Kidney (tissue), 14 donors: ENCODE measurements around the gene AGPAT3. TPM values are rescaled to one million over a fixed set of nuclear protein-coding genes. Genes with fewer than 3 reads are reported as not detected.

ENCODE experiments used
- DNase-seq, 5 donors: peaks; one replicate each; pipeline ENCODE4 v3.0.0-alpha.2; 2013 to 2020
- FAIRE-seq: peaks from 2 replicates; lab custom pipeline; 2012; peaks lifted over from hg19 to GRCh38; lab: Jason Lieb, UNC
- H3K27ac ChIP-seq, 2 donors: one replicate each; pipeline ENCODE4 v1.7.0; 2013; ENCODE audit warnings: low read depth in 2 of 2, low read length in 2 of 2, inconsistent platforms in 1 of 2
- H3K27me3 ChIP-seq: one replicate; pipeline ENCODE4 v1.7.1; 2013; ENCODE audit warnings: low read length, inconsistent platforms; ENCODE audit not compliant: control insufficient read depth, insufficient read depth
- H3K36me3 ChIP-seq, 3 donors: one replicate each; pipeline versions ENCODE4 v1.7.0 to v1.7.1; 2013; ENCODE audit warnings: low read length in 3 of 3, control low read depth in 1 of 3, inconsistent platforms in 1 of 3; ENCODE audit not compliant: insufficient read depth in 3 of 3, control insufficient read depth in 2 of 3
- H3K4me1 ChIP-seq, 3 donors: one replicate each; pipeline versions ENCODE4 v1.7.0 to v1.7.1; 2013; ENCODE audit warnings: low read length in 3 of 3, inconsistent platforms in 1 of 3, low read depth in 1 of 3; ENCODE audit not compliant: control insufficient read depth in 2 of 3, insufficient read depth in 2 of 3
- H3K4me3 ChIP-seq, 3 donors: one replicate each; pipeline versions ENCODE4 v1.7.0 to v1.8.1; 2013; ENCODE audit warnings: low read length in 3 of 3, control low read depth in 1 of 3, inconsistent platforms in 1 of 3
- H3K9ac ChIP-seq, 3 donors: one replicate each; pipeline versions ENCODE4 v1.7.0 to v1.7.1; 2013; ENCODE audit warnings: low read length in 3 of 3, control low read depth in 1 of 3, inconsistent platforms in 1 of 3
- H3K9me3 ChIP-seq, 3 donors: one replicate each; pipeline versions ENCODE4 v1.7.0 to v1.7.1; 2013; ENCODE audit warnings: low read length in 3 of 3, control low read depth in 1 of 3, inconsistent platforms in 1 of 3; ENCODE audit not compliant: control insufficient read depth in 2 of 3, insufficient read depth in 1 of 3
- intact Hi-C: fragments of 100-400 bp; cut with DNase I; formaldehyde crosslinking; loops from one replicate; pipeline ENCODE4 v1.11.1; 2022
- polyA plus RNA-seq: library from polyadenylated mRNA; stranded (reverse); fragments of 350-450 nt; fragmentation: Illumina TruSeq; extraction: RNeasy Lipid Tissue Mini Kit (QIAGEN cat#74804); gene quantifications from one replicate; pipeline ENCODE4 v1.2.3, GENCODE V29; 2014; ENCODE audit warnings: low read depth, low replicate concordance; ENCODE audit not compliant: insufficient read depth
- total RNA-seq: library from RNA; stranded (reverse); fragmentation: NEBNext Ultra II Directional; extraction: Animal tissue kit (Norgen Biotek cat#: 25700); gene quantifications from one replicate; pipeline ENCODE4 v1.2.1, GENCODE V29; 2021
- TF ChIP-seq, protein P1 (sequence below): IDR thresholded peaks from 3 replicates; pipeline ENCODE4 v1.5.1; 2012; ENCODE audit warnings: mild to moderate bottlenecking, moderate library complexity, borderline replicate concordance; ENCODE audit not compliant: insufficient read depth; ENCODE audit errors: extremely low read depth
- donor health status: control.
- donor health status: control.
- donor health status: control.
- donor health status: control.
- donor health status: control.
- donor health status: DM: yes; HTN: yes; CAD: no.
- donor health status: Normal renal cell carcinoma (clear cell type).

The AGPAT3 gene
- total and polyA plus RNA-seq, 2 donors from 2014 or later: 40.3 to 86.2 TPM

DNA sequence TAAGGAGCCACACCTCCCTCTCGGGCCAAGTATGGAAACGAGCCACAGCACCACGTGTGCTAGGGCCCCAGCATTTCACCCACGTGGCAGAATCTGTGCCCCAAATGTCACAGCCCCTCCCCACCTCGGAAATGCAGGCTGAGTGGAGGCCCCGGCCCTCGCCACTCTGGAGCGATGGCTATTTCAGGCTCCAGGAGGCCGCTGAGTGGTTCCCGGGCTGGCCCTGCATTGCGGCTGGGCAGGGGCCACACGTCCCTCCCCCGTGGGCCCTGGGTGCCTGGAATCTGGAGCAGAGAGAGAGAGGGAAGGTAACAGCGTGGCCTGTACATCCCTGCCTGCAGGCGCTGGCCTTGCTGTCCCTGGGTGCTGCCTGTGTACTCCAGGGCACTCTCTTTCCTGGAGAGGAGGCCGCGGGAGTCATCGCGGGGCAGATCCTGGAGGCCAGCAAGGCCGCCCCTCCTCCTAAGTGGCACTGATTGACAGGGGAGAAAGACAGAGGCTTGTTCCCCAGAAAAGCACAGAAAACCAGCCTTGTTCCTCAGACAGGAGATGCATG lies 79.1 kb downstream of the AGPAT3 start:
- Histone ChIP-seq H3K27ac (no peak overlapping the region), H3K4me1 (peaks cover 0 to 6% (median 2%) of the 10 kb centered on the region in 3 donors), H3K36me3 (peaks cover 0 to 23% (median 3%) of the 10 kb centered on the region in 3 donors), H3K4me3 (no peak overlapping the region), H3K27me3 (no peaks in the 10 kb centered on the region), H3K9ac (no peak overlapping the region), H3K9me3 (peaks cover 0 to 2% (median 0%) of the 10 kb centered on the region in 3 donors)
- FAIRE-seq: no peak
- TF ChIP-seq, protein P1, sequence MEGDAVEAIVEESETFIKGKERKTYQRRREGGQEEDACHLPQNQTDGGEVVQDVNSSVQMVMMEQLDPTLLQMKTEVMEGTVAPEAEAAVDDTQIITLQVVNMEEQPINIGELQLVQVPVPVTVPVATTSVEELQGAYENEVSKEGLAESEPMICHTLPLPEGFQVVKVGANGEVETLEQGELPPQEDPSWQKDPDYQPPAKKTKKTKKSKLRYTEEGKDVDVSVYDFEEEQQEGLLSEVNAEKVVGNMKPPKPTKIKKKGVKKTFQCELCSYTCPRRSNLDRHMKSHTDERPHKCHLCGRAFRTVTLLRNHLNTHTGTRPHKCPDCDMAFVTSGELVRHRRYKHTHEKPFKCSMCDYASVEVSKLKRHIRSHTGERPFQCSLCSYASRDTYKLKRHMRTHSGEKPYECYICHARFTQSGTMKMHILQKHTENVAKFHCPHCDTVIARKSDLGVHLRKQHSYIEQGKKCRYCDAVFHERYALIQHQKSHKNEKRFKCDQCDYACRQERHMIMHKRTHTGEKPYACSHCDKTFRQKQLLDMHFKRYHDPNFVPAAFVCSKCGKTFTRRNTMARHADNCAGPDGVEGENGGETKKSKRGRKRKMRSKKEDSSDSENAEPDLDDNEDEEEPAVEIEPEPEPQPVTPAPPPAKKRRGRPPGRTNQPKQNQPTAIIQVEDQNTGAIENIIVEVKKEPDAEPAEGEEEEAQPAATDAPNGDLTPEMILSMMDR: no peak
- no peak for DNase-seq
- intact Hi-C loops: no loop called here

DNA sequence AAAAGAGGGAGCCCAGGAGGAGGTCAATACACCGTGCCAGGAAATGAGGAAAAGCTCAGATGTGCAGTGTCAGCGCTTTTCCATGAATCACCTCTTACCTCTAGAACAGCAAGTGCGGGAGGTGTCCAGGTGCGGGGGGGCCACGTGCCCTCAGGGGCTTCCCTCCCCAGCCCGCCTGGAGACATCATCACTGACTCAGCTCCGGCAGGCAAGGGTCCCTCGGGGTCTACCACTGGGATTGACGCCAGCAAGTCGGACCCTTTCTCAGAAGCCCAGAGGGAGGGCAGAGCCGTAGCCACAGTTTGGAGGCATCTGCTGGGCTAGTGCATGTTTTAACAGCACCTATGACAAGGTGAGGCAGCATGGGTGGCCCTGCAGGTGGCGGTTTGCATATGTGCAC lies 79.7 kb downstream of the AGPAT3 start:
- H3K9ac ChIP-seq: no peak overlapping the region
- intact Hi-C loops: no loop called here
- DNase-seq (no peak), FAIRE-seq (no peak)
- TF ChIP-seq, protein P1: no peak
- H3K4me1 ChIP-seq: peaks cover 0 to 2% (median 0%) of the 10 kb centered on the region in 3 donors
- peaks cover 0 to 23% (median 3%) of the 10 kb centered on the region in 3 donors for H3K36me3 ChIP-seq
- no peak overlapping the region for H3K27ac ChIP-seq
- peaks cover 0 to 6% (median 0%) of the 10 kb centered on the region in 3 donors for H3K9me3 ChIP-seq
- no peaks in the 10 kb centered on the region for H3K27me3 ChIP-seq
- H3K4me3 ChIP-seq: no peak overlapping the region

DNA sequence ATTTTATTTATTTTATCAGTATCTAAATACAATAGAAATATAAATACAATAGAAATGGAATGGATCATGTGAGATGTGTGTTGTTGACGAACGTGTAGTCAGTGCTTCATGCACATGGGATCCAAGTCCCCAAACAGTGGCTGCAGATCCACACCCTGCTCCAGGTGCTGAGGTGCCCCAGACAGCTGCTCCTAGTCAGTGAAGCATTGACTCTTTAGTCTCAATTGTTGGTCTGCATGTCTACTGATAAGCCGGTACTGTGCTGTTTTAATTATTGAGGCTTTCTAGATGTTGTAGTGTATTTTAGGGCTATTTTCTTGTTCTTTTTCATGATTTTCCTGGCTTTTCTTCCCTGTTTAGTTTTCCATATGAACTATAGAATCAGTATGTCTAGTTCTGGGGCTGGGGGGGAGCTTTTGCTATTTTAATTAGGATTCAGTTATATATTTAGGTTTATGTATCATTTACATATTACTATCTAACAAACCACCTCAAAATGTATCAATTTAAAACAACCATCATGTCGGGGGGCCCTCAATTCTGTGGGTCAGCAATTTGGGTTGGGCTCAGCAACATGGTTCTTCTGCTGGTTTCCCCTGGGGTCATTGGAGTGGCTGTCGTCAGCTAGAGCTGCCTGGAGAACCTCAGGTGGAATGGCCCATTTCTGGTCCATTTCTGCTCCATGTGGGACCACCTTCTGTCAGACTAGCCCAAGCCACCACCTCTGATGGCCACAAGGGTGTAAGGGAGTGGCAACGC lies 83.9 kb downstream of the AGPAT3 start:
- no peak for DNase-seq
- H3K27me3 ChIP-seq: no peaks in the 10 kb centered on the region
- TF ChIP-seq, protein P1: no peak
- H3K4me1 ChIP-seq: peaks cover 0 to 4% (median 0%) of the 10 kb centered on the region in 3 donors
- no peak overlapping the region for H3K9ac ChIP-seq
- no peak overlapping the region for H3K27ac ChIP-seq
- intact Hi-C loops: no loop called here
- H3K9me3 ChIP-seq: peaks cover 0 to 6% (median 0%) of the 10 kb centered on the region in 3 donors
- FAIRE-seq: no peak
- peaks cover 0 to 8% (median 3%) of the 10 kb centered on the region in 3 donors for H3K36me3 ChIP-seq
- H3K4me3 ChIP-seq: no peak overlapping the region
